ENCODE data around the gene CNDP1.

DNA sequence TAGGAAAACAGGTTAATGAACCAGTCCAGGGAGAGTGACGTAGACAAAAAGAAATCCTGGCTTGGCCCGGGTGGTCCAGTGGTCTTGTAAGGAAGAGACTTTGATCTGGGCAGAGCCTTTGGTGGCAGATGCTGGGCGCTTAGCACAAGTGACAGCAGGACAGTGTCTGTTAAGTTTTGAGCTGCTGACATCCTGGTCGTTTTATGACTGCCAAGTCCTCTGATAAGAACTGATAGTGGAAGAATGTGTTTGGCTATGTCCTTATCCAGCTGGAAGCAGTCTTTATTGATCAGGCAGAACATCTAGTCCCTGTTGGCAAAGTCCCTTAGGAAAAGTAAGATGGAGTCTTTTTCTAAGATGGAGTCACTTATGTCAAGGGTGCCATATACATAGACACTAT lies 36.0 kb downstream of the CNDP1 start:
- TF ChIP-seq, protein P1, sequence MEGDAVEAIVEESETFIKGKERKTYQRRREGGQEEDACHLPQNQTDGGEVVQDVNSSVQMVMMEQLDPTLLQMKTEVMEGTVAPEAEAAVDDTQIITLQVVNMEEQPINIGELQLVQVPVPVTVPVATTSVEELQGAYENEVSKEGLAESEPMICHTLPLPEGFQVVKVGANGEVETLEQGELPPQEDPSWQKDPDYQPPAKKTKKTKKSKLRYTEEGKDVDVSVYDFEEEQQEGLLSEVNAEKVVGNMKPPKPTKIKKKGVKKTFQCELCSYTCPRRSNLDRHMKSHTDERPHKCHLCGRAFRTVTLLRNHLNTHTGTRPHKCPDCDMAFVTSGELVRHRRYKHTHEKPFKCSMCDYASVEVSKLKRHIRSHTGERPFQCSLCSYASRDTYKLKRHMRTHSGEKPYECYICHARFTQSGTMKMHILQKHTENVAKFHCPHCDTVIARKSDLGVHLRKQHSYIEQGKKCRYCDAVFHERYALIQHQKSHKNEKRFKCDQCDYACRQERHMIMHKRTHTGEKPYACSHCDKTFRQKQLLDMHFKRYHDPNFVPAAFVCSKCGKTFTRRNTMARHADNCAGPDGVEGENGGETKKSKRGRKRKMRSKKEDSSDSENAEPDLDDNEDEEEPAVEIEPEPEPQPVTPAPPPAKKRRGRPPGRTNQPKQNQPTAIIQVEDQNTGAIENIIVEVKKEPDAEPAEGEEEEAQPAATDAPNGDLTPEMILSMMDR (IDR thresholded peaks at IDR 0.05) = no peak
- TF ChIP-seq ZFX (IDR thresholded peaks at IDR 0.05; ENCODE audit: borderline replicate concordance) = no peak

All from 22Rv1 (cell line).